HL-60 (cell line): ENCODE results near the gene MYO1D.

Source experiments
- DNase-seq, 2 experiments: peaks; one replicate each; pipeline ENCODE4 v3.0.0-alpha.2; 2010 to 2020; ENCODE audit warnings: low read depth in 1 of 2, low spot score in 1 of 2
- H3K27ac ChIP-seq: fragments of 250-450 bp; sonication (Bioruptor Pico); replicated peaks from 2 replicates; pipeline ENCODE4 v1.5.1; 2020; ENCODE audit warnings: mild to moderate bottlenecking, moderate library complexity
- H3K27me3 ChIP-seq: fragments of 250-450 bp; sonication (Bioruptor Pico); 2 replicates; pipeline ENCODE4 v1.5.1; 2021; ENCODE audit warnings: mild to moderate bottlenecking, moderate library complexity; ENCODE audit not compliant: insufficient read depth, poor library complexity, severe bottlenecking
- H3K4me3 ChIP-seq: replicated peaks from 2 replicates; pipeline ENCODE4 v1.5.1; 2011; ENCODE audit warnings: mild to moderate bottlenecking, control low read depth, low read length; ENCODE audit not compliant: insufficient read depth
- GABPA ChIP-seq: IDR thresholded peaks from 2 replicates; pipeline ENCODE4 v1.6.1; 2012; ENCODE audit warnings: low read depth
- POLR2AphosphoS5 ChIP-seq: IDR thresholded peaks from 2 replicates; pipeline ENCODE4 v1.6.1; 2012; ENCODE audit warnings: low read depth
- REST ChIP-seq: IDR thresholded peaks from 2 replicates; pipeline ENCODE4 v1.6.1; 2012; ENCODE audit warnings: low read depth; ENCODE audit not compliant: insufficient replicate concordance
- SPI1 ChIP-seq: IDR thresholded peaks from 2 replicates; pipeline ENCODE4 v1.6.1; 2012; ENCODE audit warnings: low read depth, mild to moderate bottlenecking, borderline replicate concordance
- TF ChIP-seq, protein P1 (sequence below): IDR thresholded peaks from one replicate; pipeline ENCODE4 v1.5.1; 2011; ENCODE audit warnings: low read length, control low read depth, inconsistent platforms; ENCODE audit not compliant: insufficient read depth

MYO1D gene

GRCh38 chr17:32835291-32835761 is 41.6 kb downstream of the MYO1D start:
- no peak overlapping the region for H3K4me3 ChIP-seq
- no peak for DNase-seq
- no peak overlapping the region for H3K27ac ChIP-seq
- no peak for TF ChIP-seq SPI1
- TF ChIP-seq POLR2AphosphoS5 = no peak
- TF ChIP-seq, protein P1, sequence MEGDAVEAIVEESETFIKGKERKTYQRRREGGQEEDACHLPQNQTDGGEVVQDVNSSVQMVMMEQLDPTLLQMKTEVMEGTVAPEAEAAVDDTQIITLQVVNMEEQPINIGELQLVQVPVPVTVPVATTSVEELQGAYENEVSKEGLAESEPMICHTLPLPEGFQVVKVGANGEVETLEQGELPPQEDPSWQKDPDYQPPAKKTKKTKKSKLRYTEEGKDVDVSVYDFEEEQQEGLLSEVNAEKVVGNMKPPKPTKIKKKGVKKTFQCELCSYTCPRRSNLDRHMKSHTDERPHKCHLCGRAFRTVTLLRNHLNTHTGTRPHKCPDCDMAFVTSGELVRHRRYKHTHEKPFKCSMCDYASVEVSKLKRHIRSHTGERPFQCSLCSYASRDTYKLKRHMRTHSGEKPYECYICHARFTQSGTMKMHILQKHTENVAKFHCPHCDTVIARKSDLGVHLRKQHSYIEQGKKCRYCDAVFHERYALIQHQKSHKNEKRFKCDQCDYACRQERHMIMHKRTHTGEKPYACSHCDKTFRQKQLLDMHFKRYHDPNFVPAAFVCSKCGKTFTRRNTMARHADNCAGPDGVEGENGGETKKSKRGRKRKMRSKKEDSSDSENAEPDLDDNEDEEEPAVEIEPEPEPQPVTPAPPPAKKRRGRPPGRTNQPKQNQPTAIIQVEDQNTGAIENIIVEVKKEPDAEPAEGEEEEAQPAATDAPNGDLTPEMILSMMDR = no peak
- no peak for TF ChIP-seq REST
- no peak for TF ChIP-seq GABPA
- peaks cover 13% of the 10 kb centered on the region for H3K27me3 ChIP-seq

DNA sequence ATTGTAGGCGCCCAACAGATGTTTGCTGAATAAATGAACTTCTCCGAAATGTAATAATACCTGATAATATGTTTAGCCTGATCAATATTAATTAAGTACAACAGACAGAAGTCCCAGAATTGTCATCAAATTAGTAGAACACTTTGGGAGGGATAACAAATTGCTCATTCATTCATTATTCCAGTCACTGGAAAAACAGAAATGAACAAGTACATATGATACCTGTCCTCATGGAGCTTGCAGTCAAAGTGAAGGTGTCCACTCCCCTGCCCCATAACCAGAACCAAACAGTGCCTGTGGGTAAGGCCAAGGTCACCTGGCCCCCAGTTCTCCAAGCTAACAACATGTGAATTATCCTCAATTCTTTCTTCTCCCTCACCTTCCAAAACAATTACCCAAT is 42.8 kb downstream of the MYO1D start:
- no peak overlapping the region for H3K4me3 ChIP-seq
- no peak overlapping the region for H3K27ac ChIP-seq
- DNase-seq = no peak
- TF ChIP-seq POLR2AphosphoS5 (no peak), SPI1 (no peak), REST (no peak), GABPA (no peak)
- TF ChIP-seq, protein P1 = no peak
- peaks cover 9% of the 10 kb centered on the region for H3K27me3 ChIP-seq

- peaks cover 7% of the 10 kb centered on the region for H3K27me3 ChIP-seq
- DNase-seq = no peak
- no peak overlapping the region for H3K27ac ChIP-seq
- H3K4me3 ChIP-seq = no peak overlapping the region
- TF ChIP-seq GABPA = no peak
- TF ChIP-seq REST = no peak
- no peak for TF ChIP-seq SPI1
- TF ChIP-seq POLR2AphosphoS5 = no peak
- TF ChIP-seq, protein P1 = no peak
Observed at GRCh38 chr17:32833526-32833925, 43.4 kb downstream of the MYO1D start.
